ENCODE results near the gene ORC4. TPM values are rescaled to one million over a fixed set of nuclear protein-coding genes. Genes with fewer than 3 reads are reported as not detected.

ORC4 gene
- total and polyA plus RNA-seq, 2 experiments from 2014 or later: 44.0 to 72.6 TPM

DNA sequence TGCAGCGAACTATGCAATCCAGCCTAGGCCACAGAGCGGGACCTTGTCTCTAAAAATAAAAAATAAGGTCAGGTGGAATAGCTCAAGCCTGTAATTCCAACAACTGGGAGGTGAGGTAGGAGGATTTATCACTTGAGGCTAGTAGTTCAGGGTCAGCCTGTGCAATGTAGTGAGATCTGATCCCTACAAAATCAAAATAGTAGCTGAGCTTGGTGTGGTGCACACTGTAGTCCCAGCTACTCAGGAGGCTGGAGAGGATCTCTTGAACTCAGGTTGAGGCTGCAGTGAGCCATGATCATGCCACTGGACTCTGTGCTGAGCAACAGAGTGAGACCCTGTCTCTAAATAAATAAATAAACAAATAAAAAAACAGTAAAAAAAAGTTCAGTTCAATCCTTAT is 6.0 kb upstream of the ORC4 start:
- no peak for DNase-seq (ENCODE audit: low read depth in 1 of 2, low spot score in 1 of 2)
- Histone ChIP-seq H3K36me3 (no peaks in the 10 kb centered on the region), H3K4me3 (no peak overlapping the region), H3K27me3 (no peaks in the 10 kb centered on the region), H3K4me1 (ENCODE audit: low read depth) (peaks cover 21% of the 10 kb centered on the region), H3K27ac (peak overlapping the region; percentile 8), H3K9me3 (ENCODE audit: low read depth) (no peaks in the 10 kb centered on the region)
- TF ChIP-seq, protein P1, sequence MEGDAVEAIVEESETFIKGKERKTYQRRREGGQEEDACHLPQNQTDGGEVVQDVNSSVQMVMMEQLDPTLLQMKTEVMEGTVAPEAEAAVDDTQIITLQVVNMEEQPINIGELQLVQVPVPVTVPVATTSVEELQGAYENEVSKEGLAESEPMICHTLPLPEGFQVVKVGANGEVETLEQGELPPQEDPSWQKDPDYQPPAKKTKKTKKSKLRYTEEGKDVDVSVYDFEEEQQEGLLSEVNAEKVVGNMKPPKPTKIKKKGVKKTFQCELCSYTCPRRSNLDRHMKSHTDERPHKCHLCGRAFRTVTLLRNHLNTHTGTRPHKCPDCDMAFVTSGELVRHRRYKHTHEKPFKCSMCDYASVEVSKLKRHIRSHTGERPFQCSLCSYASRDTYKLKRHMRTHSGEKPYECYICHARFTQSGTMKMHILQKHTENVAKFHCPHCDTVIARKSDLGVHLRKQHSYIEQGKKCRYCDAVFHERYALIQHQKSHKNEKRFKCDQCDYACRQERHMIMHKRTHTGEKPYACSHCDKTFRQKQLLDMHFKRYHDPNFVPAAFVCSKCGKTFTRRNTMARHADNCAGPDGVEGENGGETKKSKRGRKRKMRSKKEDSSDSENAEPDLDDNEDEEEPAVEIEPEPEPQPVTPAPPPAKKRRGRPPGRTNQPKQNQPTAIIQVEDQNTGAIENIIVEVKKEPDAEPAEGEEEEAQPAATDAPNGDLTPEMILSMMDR (IDR thresholded peaks at IDR 0.05; ENCODE audit: low read depth, low read length): no peak

GRCh38 chr2:148023861-148024260 is 3.3 kb upstream of the ORC4 start:
- Histone ChIP-seq H3K36me3 (no peaks in the 10 kb centered on the region), H3K4me1 (ENCODE audit: low read depth) (peaks cover 23% of the 10 kb centered on the region), H3K4me3 (no peak overlapping the region)

DNA sequence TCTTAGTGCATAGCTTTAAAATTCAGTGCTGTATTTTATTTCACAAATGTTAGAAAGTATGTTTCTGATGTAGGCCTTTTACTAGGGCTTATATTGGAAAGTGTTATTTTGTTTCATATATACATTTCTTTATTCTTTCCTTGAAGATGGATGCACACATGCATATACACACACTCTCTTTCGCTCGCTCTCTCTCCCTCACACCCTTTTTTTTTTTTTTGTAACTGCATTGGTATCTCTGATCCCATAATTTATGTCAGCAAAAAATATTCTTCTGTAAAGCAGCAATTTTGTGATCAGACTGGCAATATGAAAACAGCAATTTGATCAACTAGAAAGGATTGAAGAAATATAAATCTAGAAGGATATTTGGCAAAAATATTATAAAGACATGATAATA is 2.3 kb upstream of the ORC4 start:
- no peaks in the 10 kb centered on the region for H3K9me3 ChIP-seq (ENCODE audit: low read depth)
- H3K27ac ChIP-seq: no peak overlapping the region
- DNase-seq (ENCODE audit: low read depth in 1 of 2, low spot score in 1 of 2): no peak
- H3K4me1 ChIP-seq (ENCODE audit: low read depth): peaks cover 33% of the 10 kb centered on the region
- TF ChIP-seq, protein P1 (IDR thresholded peaks at IDR 0.05; ENCODE audit: low read depth, low read length): no peak
- H3K27me3 ChIP-seq: no peaks in the 10 kb centered on the region
- H3K4me3 ChIP-seq: peak overlapping the region; percentile 53
- no peaks in the 10 kb centered on the region for H3K36me3 ChIP-seq

More at GRCh38 chr2:148023861-148024260, 3.3 kb upstream of the ORC4 start:
- H3K27me3 ChIP-seq: no peaks in the 10 kb centered on the region
- no peak for DNase-seq (ENCODE audit: low read depth in 1 of 2, low spot score in 1 of 2)
- no peak overlapping the region for H3K27ac ChIP-seq
- no peaks in the 10 kb centered on the region for H3K9me3 ChIP-seq (ENCODE audit: low read depth)
- TF ChIP-seq, protein P1 (IDR thresholded peaks at IDR 0.05; ENCODE audit: low read depth, low read length): no peak

DNA sequence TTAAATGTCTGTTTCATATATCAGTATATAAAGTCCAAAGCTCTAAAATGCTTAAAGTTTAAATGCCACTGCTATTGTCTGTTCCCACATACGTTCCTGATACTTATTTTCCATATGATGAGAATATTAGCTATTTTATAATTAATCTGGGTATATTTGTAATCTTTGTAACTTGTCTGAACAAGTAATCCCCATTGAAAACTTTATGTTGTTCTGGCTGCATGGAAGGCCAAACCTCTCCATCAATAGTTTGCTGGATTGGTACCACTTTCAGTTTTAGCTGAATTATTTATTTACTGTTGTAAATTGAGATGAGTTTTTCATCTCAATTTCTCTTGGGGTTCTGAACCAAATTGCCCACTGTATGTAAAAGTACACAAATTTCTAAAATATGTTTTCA is 1.8 kb upstream of the ORC4 start:
- Histone ChIP-seq H3K27me3 (no peaks in the 10 kb centered on the region), H3K4me1 (ENCODE audit: low read depth) (peaks cover 34% of the 10 kb centered on the region), H3K9me3 (ENCODE audit: low read depth) (no peaks in the 10 kb centered on the region), H3K27ac (peak overlapping the region; percentile 86), H3K36me3 (no peaks in the 10 kb centered on the region), H3K4me3 (peak overlapping the region; percentile 53)
- TF ChIP-seq, protein P1 (IDR thresholded peaks at IDR 0.05; ENCODE audit: low read depth, low read length): no peak
- DNase-seq (ENCODE audit: low read depth in 1 of 2, low spot score in 1 of 2): no peak

GRCh38 chr2:148021886-148022285 is 1.3 kb upstream of the ORC4 start:
- Histone ChIP-seq H3K4me1 (ENCODE audit: low read depth) (peaks cover 34% of the 10 kb centered on the region), H3K27ac (peak overlapping the region; percentile 86), H3K9me3 (ENCODE audit: low read depth) (no peaks in the 10 kb centered on the region), H3K36me3 (no peaks in the 10 kb centered on the region), H3K27me3 (no peaks in the 10 kb centered on the region), H3K4me3 (peak overlapping the region; percentile 53)
- TF ChIP-seq, protein P1 (IDR thresholded peaks at IDR 0.05; ENCODE audit: low read depth, low read length): no peak
- peak in 1 of 2 donors; percentile 11 for DNase-seq (ENCODE audit: low read depth in 1 of 2, low spot score in 1 of 2)

All from cardiac muscle cell (in vitro differentiated cells and primary cell).